GM19239 (cell line): ENCODE measurements around the gene SMAD6.
A peak's percentile ranks its signal among the peaks of the same experiment; 100 is the strongest.
"Not testable (repeated sequence)": the region's sequence is repeated elsewhere in the genome, so short reads cannot be mapped to it uniquely, and the experiment has no call there.

Experiments
- DNase-seq: peaks from one replicate; pipeline ENCODE4 v3.0.0; 2011; ENCODE audit warnings: low spot score; ENCODE audit not compliant: insufficient read length
- FAIRE-seq: peaks from 2 replicates; lab custom pipeline; 2011; peaks lifted over from hg19 to GRCh38; lab: Jason Lieb, UNC

SMAD6 gene

DNA sequence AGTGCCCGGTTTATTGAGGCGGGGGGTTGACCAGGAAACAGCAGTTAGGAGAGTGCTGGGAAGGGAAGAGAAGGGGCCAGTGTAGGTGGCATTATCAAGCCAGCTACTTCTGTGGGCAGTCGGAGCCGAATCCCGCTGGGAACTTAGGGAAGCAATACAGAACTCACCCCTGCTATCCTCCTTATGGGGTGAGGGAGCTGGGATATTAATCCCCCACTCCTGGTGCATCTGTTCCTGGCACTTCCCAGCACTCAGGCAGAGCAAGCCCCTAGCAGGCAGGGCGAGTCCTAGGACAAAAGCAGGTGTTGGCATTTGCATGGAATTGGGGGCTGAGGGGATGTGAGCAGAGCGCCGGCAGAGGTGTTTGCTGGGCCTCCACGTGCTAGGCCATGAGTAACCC, 48.6 kb downstream of the SMAD6 start:
- DNase-seq (no peak), FAIRE-seq (no peak)

DNA sequence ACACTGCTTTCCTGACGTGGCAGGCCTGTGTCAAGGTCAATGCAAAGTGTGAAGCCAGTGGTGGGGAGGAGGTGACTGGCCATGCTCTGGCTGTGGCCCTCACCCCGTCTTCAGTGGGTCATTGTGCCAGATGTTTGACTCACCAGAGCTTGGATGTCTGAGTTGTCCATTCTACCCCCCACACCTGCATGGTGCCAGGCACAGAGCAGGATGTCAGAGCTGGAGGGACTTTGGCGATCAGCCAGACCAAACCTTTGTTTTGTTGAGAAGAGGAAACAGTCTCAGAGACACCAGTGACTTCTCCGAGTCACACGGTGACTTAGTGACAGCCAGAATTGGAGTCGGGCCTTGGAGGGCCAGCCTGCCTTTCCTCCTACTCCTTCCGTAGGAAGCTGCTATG, 49.5 kb downstream of the SMAD6 start:
- DNase-seq = no peak
- FAIRE-seq = no peak

DNA sequence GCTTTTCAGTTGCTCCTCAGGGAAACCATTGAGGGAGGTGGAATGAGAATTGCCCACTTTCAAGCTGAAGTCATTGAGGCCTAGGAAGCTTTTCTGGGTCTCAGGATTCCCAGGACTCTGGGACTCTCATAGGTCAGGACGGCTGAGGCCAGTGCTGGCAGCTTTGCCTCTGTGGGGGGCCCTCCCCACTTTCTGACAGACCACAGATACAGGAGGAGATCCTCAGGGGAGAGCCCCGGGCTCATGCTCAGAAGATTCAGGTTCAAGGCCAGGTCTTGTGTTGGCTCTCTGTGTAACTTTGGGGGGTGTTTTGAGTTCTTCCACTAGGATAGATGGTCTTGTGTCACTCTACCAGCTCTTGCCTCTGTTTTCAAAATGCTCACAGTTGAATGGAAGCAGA, 50.0 kb downstream of the SMAD6 start:
- FAIRE-seq = no peak
- no peak for DNase-seq

DNA sequence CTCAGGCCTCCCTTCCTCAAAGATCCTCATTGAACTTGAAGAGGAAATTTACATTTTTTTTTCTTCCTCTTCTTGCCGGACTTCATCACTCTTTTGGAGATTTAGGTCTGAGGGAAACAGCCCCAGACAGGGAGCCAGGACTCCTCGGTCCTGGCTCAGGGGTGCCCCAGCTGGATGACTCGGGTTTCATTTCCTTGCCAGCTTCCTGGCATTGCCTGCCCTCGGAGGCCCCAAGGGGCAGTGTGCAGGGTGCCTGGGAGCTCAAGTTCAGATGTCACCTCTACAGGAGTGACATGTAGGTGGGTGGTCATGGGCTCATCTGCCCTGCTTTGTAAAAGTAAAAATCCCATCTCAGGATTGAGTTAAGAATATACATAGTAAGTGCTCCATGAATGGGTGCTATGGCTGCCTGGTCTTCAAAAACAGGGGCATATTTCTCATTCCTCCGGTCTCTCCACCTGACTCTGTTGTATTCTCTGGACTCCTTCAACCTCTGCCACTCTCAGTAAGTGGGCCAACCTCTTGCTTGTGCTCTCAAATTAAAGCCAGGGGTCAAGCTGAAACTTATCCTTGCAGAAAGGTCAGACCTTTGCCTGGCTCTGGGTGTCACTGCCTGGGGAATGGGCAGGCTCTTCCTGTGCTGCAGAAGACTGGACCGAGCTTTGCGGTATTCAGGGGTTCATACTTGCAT, 51.8 kb downstream of the SMAD6 start:
- DNase-seq = no peak
- no peak for FAIRE-seq

DNA sequence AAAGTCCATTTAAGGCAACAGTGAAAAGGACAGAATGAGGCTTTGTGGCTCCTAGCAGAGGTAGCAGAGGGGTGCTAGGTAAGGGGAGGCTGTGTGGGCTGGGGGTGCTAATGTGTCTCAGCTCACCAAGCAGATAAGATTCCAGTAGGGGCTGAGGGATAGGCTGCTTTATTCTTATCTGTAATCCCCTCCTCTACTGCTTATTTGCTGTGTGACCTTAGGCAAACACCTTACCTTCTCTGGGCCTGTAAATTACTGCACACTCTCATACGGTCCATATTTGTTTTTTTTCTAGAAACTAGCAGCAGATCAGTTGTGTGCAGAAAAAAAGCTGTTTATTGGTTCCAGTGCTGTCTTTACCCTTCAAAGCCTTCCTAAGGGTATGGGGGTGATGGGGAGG, 52.8 kb downstream of the SMAD6 start:
- FAIRE-seq (no peak), DNase-seq (no peak)

DNA sequence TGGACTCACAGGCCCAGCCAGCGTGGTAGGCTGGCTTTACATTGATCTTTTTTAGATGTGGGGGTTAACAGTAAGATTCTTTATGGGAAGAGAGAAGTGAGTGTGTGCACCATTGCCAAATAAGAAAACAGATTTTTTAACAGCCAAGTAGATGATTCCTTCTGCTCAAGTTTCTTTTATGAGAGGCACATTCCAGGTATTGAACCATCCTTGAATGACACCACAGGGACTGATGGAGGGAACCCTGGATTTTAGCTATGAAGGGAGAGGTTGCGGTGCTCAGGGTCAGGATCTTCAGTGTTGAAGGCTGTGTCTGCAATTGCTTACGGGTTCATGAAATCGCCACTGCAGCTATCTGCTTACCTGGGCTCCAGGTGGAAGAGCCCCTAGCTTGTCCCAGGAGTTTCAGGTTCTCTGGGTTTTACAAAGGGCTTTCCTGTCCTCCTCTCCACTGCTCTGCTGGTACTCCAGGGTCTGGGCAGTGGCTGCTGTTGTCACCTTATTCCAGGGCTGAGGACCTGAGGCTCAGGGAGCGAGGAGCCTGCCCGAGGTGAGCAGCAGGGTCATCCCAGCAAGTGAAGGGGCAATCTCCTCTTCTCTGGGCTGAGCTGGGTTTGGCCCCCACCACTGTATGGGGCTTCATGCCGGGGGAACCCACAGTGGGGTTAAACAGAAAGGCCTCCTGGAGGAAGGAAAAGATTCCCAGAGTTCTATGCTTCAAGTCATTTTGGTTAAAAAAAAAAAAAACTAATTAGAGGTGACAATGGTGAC, 53.4 kb downstream of the SMAD6 start:
- DNase-seq = no peak
- FAIRE-seq = no peak

DNA sequence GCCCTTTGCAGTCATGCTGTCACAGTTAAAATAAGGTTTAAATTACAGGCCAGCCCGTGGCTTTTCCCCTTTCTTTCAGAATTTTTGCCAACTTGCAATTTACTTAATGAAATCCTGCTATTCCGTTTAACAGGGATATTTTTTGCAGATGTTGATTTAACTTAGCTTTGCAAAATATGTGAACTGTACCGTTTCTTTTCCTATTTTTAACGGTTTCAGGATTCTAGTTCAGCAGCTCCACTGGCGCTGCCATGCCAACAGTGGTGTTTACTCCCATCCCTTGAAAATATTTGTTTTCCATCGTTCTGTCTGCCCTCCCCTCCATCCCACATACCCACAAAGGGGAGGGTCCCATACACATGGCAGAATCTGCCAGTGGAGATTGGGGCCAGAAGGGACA, 54.3 kb downstream of the SMAD6 start:
- DNase-seq (no peak), FAIRE-seq (no peak)

DNA sequence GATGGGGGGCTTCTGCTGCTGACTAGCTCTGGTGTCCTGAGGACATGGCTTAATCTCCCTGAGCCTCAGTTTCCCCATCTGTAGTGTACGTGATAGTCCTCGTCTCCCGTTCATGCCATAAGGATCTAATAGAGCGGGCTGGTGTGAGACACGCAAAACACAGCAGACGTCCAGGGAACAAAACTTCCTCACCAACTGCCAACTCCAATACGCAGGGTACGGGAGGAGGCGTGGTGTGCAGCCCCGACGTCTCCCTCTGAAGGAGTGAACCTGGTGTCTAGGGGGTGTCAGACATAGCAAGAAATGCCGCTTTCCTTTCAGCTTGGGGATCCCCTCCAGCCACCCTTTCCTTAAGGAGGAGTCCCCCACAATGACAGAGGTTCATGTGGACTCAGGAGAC, 55.0 kb downstream of the SMAD6 start:
- DNase-seq = no peak
- no peak for FAIRE-seq

DNA sequence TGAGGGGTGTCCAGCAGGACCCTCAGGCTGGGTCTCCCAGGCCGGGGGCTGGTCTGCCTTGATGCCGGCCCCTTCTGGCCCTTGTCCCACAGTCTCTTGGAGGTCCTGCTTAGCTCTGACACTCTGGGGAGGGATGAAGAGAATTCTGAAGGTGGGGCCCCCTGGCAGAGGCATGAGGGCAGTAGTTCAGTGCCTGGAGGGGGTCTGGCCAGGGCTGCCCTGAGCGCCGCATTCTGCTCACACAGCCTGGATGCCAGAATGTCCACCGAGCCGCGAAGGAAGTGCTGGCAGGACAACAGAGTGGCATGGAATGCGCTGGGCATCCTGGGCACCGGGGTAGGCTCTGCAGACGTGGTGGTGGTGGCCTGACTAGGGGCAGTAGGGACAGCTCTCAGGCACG, 55.5 kb downstream of the SMAD6 start:
- FAIRE-seq (no peak), DNase-seq (no peak)

DNA sequence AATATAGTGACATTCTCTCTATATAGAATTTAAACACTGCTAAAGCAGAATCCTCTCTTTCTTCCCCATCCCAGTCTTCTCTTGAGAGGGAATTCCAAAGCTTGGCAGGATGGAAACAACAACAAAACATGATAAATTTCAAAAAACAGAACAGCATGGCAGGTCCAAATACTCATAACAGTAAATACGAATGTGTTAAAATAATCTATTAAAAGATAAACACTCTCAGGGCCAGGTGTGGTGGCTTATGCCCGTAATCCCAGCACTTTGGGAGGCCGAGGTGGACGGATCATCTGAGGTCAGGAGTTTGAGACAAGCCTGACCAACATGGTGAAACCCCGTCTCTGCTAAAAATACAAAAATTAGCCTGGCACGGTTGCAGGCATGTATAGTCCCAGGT, 56.2 kb downstream of the SMAD6 start:
- FAIRE-seq, DNase-seq: not testable (repeated sequence)

DNA sequence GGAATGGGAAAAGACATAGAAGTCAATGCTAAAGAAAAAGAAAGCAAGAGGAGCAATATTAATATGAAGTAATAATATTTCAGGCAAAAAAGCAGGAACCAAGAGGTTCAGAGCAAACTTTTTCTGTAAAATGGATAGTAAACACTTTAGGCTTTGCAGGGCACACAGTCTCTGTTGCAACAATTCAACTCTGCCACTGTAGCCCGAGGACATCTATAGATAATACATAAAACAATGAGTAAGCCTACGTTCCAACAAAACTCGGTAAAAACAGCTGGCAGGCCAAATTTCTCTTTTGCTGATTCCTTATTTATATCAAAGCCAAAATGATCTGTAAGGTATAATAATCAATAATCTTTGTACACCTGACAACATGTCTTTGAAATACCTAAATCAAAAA, 56.8 kb downstream of the SMAD6 start:
- DNase-seq = no peak
- no peak for FAIRE-seq

DNA sequence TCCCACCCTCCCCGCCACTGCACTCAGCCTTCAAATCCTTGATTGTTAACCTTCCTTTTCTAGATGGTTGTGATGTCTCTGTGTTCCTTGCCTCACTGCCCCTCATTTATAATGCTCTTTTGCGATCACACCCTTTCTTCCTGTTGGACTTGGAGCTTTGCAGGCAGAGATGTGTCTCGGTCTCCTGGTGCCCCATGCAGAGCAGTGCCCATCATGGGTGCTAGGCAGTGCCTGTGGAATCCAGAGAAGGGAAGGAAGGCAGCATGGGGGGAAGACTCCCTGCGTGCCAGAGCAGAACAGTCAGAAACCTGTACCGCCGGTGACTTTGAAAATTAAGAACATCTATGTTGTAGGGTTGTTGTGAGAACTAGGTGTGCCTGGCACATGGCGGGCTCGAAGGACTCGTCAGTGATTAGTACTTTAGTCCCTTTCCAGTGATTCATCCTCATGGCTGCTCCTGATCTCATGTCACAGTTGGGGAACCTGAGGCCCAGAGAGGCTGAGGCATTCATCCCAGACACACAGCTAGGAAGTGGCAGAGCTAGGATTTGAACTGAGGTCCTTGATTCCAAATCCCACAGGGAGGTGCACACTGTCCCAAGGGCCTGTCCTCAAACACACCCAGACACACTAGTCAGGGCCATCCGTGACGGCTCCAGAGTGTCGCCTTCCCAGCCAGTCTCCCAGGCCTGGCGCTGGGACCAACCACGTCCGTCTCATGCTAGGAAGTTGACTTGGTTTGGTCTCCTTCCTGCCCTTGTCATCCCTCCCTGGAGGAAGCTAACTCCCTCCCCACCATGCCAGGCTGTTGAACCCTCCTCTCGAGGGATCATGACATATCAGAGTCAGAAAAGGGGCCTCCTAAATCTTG, 58.3 kb downstream of the SMAD6 start:
- no peak for DNase-seq
- FAIRE-seq = no peak

DNA sequence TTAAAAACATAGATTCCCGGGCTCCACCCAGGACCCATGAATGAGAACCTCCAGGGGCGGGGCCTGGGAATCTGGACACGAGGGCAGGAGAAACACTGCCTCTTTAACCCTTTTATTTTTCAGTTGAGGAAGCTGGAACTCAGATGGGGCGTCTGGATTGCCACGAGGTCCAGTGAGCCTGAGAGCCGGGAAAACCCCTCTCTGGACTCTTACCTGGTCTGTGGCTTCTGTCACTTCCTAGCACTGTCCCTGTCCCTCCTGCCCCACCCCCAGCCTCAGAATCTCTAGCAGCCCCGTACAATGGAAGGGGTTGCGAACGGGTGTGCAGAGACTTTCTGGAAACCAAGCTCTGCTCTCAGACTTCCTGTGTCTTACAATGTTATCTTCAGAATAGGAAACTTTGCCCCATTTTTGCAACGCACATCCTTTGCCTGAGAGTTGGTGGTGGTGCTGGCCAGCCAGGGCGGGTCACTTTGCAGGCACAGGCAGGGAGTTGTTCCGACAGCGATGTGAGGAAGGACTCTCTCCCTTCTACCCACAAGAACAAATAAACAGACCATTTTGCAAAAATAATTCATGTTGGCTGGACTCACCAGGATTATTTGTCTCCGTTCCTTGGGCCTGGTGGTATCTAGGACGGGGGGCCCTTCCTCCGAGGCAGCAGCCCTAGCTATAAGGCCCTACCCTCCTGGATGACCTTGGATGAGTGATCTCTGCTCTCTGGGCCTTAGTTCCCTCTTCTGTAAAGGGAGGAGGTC, 59.1 kb downstream of the SMAD6 start:
- DNase-seq (no peak), FAIRE-seq (no peak)

DNA sequence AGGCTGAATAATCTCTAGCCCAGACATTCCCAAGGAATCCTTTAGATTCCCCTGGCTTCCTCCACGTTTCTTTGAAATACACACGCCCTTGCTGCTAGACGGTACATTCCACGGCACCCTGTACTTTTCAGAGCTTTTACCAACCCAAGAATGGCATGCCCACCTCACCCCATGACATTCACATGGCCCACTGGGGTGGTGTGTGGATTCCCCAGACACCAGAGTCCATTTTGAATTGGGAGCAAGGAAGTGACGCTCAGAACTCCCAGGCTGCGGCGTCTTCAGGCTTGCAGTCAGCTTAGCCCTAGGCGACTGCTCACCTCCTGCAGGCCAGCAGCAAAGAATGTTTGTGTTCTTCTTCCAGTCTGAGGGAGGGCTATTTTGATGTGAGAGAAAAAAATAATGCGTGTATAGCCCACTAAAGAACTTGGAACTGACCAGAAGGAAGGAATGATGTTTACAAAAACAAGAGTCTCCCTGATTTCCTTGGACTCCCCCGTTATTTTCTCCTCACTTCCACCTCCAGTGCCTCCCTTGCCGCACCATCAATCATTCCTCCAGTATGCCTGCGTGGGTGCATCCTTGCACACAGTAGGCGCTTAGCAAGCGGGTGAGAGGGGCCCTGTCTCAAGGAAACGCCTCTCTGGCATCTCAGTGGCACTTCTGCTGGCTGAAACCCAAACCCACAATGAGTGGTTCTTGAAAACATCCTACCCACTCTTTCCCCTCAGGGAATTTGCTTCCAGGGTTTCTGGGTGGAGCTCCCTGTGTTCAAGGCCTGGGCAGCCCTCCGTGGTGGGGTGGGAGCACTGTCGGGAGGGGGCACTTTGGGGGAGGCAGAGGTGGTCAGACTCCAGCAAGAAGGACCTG, 59.9 kb downstream of the SMAD6 start:
- DNase-seq = no peak
- no peak for FAIRE-seq

DNA sequence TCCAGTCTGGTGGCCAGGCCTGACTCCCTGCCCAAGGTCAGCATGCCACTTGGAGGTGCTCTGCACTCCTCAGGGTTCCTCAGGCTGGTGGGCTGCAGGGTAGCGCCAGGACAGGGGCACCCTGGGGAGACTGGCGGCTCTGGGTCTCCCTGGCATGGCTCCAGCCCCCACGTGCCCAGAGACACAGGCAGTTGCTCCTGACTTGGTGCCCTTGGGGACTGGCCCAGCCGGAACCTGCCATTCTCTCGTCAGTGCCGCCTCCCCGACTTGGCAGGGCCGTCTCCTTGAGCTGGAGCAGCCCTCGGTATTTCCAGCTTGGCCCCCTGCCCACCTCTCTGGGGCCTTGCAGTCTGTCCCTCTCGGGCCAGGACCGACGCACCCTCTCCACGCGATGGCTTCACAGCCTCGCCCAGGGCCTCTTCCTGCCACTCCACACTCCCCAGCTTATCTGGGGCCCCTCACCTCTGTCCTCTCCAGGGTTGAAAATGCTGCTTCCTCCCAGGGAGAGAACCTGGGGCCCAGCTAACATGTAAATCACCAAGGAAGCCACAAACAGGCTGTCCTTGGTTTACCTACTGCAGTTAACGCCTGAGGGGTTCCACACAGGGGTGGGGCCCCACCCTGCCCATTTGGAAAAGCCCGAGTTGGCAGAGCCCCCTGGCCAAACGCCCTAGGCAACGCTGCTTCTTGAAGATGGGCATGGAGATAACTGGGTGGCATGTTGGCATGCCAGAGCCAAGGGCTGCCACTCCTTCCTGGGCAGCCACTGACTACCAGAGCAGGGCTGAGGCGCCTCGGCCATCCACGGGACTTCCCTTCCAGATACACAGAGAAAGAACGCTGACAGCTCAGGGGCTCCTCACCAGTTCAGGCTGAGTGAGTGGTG, 61.4 kb downstream of the SMAD6 start:
- DNase-seq (no peak), FAIRE-seq (no peak)

DNA sequence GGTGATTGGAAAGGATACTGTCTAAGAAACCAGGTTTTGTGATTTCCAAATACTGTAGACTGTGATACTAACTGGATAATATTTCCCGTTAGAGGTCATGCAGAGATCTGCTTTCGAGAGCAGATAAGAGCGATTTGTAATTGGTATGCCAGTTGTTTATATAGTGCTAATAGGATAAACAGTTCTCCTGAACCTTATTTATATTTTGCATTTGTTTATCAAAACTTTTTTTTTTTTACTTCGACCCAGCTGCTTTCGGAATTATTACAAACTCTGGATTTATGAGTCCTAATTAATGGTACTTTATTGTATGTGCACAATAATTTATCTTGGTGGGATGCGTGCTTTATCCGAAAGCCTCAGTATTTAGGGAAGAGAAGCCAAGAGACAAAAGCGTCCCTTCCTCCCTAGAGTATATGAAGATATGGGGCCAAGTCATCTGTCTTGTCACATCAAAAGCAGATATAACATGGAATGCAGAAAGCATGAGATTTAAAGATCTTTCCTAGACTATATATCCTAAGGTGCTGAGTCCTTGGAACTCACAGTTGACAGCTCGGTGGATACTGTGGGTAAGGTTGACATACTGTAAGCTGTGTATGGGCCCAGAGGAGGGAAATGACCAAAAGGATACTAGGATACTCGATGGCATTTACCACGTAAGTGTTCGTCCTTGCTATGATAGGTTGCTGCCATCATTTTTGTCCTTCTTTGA, 62.2 kb downstream of the SMAD6 start:
- no peak for DNase-seq
- no peak for FAIRE-seq

DNA sequence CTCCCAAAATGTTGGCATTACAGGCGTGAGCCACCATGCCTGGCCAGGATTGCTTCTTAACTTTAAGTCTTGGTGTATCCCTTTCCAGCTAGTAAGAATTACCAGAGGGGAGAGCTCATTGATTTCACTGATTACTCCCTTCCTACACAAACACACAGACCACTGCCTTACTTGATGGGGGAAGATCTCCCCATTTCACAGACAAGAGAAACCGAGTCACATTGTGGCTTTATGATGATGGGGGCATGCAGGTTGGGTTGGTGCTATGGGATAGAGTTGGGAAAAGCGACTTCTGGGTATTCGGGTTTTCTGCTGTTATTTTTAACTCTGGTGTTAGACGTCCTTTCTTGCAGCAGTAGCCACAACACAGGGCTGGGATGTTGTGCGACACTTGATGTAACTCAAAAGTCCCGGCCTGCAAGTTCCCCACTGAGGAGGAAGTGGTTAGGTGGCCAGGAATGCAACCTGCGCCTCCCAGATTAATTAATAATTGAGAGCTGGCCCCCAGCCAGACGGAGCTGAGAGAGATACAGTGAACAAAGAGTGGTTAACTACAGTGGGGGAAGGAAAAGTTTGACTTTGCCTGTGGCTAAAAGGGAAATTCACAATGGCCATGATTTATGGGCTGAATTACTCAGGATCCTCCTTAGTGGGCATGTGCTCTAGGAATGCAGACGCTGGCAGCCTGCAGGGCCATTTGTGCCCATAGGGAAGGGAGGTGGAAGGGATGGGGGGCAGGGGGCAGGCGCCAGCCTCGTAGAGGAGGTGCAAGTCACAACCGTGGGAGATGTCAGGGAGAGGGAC, 63.6 kb downstream of the SMAD6 start:
- FAIRE-seq (peak; percentile 86), DNase-seq (peak; percentile 72)
